IPS-18c (cell line): ENCODE data around the gene CMA1.
"Not testable (repeated sequence)": the region's sequence is repeated elsewhere in the genome, so short reads cannot be mapped to it uniquely, and the experiment has no call there.

ENCODE experiments used
- H3K4me3 ChIP-seq: 2 replicates; pipeline ENCODE4 v1.7.0; 2013; ENCODE audit warnings: low read depth, mild to moderate bottlenecking, low read length, moderate library complexity; ENCODE audit not compliant: insufficient read depth
- H3K9me3 ChIP-seq: one replicate; pipeline ENCODE4 v1.6.1; 2013; ENCODE audit warnings: mild to moderate bottlenecking, low read length, moderate library complexity; ENCODE audit not compliant: control insufficient read depth, insufficient read depth

Gene CMA1

GRCh38 chr14:24508155-24508840 is at the start of gene CMA1:
TSS of gene CMA1 (minus strand) at chr14:24508265. CDS start at chr14:24508235, 30 bp downstream.
- H3K9me3 ChIP-seq = no peaks in the 10 kb centered on the region
- no peak within 1 kb of the TSS for H3K4me3 ChIP-seq

DNA sequence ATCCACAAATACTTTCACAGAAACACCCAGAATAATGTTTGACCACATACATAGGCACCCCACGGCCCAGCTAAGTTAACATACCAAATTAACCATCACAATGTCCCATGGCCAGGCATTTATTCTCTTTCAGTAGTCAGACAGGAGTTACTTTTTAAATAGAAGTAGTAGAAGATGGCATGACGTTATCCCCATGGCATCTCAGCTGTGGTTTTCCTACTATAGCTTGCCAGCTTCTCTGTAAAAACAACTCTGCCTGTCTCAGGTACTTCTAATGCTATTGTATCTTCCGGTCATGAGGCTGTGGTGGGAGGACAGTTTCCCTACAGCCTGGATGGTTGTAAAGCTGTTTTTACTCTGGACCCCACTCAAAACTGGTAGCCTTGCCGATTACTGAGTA is 48.7 kb upstream of the CMA1 start:
- Histone ChIP-seq H3K4me3 (no peak overlapping the region), H3K9me3 (no peaks in the 10 kb centered on the region)

GRCh38 chr14:24549064-24549463 is 41.0 kb upstream of the CMA1 start:
- not testable (repeated sequence) for H3K4me3 ChIP-seq, H3K9me3 ChIP-seq

GRCh38 chr14:24542346-24542936 is 34.4 kb upstream of the CMA1 start:
- H3K4me3 ChIP-seq = no peak overlapping the region
- peaks cover 4% of the 10 kb centered on the region for H3K9me3 ChIP-seq

- no peak overlapping the region for H3K4me3 ChIP-seq
Observed at GRCh38 chr14:24535737-24536136, 27.7 kb upstream of the CMA1 start.

GRCh38 chr14:24534286-24534685 is 26.2 kb upstream of the CMA1 start:
- H3K9me3 ChIP-seq = no peaks in the 10 kb centered on the region

More at GRCh38 chr14:24535737-24536136, 27.7 kb upstream of the CMA1 start:
- H3K9me3 ChIP-seq = no peaks in the 10 kb centered on the region

DNA sequence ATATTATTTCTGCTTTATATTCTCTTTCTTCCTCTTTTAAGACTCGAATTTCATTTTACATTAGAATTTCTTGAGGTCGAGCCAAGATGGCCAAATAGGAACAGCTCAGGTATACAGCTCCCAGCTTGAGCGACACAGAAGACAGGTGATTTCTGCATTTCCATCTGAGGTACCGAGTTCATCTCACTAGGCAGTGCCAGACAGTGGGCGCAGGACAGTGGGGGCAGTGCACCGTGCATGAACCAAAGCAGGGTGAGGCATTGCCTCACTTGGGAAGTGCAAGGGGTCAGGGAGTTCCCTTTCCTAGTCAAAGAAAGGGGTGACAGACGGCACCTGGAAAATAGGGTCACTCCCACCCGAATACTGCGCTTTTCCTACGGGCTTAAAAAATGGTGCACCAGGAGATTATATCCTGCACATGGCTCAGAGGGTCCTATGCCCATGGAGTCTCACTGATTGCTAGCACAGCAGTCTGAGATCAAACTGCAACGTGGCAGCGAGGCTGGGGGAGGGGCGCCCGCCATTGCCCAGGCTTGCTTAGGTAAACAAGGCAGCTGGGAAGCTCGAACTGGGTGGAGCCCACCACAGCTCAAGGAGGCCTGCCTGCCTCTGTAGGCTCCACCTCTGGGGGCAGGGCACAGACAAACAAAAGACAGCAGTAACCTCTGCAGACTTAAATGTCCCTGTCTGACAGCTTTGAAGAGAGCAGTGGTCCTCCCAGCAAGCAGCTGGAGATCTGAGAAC is 18.0 kb upstream of the CMA1 start:
- not testable (repeated sequence) for H3K9me3 ChIP-seq, H3K4me3 ChIP-seq

More at GRCh38 chr14:24534286-24534685, 26.2 kb upstream of the CMA1 start:
- H3K4me3 ChIP-seq = no peak overlapping the region

DNA sequence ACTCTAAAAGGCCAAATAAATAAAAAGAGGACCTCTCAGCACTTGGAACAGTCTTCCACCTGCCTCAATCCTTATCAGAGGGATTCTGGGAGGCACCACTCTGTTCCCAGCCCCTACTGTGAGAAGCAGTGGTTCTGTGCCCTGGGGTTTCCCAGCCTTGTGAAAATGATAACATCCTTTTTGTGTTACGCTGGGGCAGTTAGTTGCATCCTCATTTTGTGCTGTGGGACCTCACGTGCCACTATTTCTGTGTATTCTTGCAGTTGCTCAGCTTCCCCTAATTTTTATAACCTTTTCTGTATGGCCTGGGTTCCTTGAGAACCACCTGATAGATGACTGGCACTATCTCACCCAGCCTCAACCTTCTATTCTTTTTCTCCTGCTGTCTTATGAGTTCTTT is 10.8 kb upstream of the CMA1 start:
- Histone ChIP-seq H3K4me3 (no peak overlapping the region), H3K9me3 (peaks cover 5% of the 10 kb centered on the region)

DNA sequence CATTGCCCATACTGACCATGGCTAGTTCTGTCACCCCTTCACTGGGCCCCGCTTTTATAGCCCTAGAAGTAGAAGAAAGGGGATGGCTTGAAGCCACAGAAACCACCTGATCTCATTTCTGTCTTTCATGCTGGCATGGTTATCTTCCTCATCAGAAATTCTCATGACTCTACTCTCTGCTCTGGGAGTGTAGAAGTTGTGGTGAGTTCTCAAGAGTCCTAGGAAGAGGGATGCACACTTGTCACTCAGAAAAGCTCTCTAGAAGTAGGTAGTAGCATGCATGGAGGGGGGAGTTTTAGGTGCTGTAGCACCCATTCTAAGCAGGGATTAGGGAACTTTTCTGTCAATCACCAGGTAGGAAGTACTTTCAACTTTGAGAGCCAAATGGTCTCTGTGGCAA is 6.1 kb upstream of the CMA1 start:
- H3K9me3 ChIP-seq = peaks cover 5% of the 10 kb centered on the region
- H3K4me3 ChIP-seq = no peak overlapping the region

DNA sequence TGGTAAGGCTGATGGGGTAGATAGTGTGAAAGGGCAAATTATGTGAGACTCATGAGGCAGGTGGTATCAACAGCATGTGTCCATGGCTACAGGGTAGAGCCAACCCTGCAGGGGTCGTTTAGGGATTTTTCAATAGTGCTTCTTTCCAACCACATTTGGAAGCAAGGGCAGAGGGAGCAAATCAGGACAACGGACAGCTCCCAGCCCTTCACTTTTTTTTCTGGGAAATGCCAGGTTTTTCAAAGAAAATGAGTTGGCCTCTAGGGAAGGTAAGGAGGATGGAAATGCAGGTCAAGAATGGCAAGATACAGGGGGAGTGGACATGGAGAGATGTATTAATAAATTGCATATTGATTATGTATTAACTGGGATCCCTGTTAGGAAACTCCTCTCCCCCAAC is 4.9 kb upstream of the CMA1 start:
- Histone ChIP-seq H3K9me3 (peaks cover 5% of the 10 kb centered on the region), H3K4me3 (no peak overlapping the region)

- Histone ChIP-seq H3K9me3 (no peaks in the 10 kb centered on the region), H3K4me3 (no peak overlapping the region)
Observed at GRCh38 chr14:24506443-24506842, 1.6 kb downstream of the CMA1 start.

- H3K4me3 ChIP-seq = no peak overlapping the region
Observed at GRCh38 chr14:24504425-24504950, 3.6 kb downstream of the CMA1 start.

GRCh38 chr14:24491586-24492408 is 16.3 kb downstream of the CMA1 start:
- H3K4me3 ChIP-seq, H3K9me3 ChIP-seq: not testable (repeated sequence)

More at GRCh38 chr14:24504425-24504950, 3.6 kb downstream of the CMA1 start:
- peaks cover 2% of the 10 kb centered on the region for H3K9me3 ChIP-seq

GRCh38 chr14:24483604-24484252 is 24.3 kb downstream of the CMA1 start:
- H3K9me3 ChIP-seq = no peaks in the 10 kb centered on the region
- H3K4me3 ChIP-seq = no peak overlapping the region

DNA sequence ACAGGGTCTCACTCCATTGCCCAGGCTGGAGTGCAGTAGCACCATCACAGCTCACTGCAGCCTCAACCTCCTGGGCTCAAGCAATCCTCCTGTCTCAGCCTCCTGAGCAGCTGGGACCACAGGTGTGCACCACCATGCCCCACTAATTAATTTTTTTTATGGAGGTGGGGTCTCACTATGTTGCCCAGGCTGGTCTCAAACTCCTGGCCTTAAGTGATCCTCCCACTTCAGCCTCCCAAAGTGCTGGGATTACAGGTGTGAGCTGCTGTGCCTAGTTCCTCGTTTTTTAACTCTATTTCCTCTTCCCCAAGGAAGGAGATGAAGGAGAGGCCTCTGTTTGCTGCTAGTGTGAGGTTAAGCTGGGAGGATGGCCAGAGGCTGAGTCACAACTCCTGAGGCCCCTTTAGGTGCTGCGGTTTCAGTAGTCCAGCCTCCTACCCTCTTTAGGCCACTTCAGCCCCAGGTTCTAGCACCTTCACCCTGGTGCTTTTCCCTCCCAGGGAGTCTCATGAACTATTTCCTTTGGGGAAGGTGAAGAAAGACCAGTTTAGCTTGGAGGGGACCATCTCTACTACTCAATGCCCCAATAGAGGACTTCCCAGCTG is 25.3 kb downstream of the CMA1 start:
- H3K4me3 ChIP-seq = not testable (repeated sequence)

DNA sequence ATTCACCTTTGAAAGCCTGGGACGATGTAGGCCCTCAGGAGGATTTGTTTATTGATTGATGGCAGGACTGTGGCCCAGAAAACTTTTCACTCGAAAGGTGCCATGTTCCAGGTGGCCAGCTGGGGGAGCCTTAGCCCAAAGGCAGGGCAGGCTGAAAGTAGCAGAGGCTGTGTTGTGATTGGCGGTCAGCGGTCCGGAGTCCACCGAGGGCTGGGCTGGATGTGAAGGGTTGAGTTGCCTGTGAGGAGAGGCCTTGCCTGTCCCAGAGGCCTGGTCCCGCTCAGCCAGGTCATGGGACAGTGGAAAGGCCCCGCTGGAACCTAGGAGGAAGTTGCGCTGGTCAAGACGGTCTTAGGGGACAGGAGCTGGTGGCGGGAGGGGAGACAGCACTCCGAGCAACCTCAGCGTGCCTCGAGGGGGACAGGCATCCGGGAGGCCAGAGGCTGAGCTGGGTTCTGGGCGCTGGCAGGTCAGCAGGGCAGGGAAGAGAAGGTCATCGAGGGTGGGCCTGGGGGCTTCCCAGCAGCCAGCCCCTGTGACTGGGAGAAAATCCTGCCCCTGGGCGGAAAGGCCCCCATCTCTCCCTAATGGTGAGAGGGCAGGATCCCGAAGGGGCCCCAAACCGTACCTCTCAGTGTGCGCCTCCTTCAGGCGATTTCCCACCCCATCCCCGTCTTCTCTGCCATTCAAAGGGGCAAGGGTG is 26.3 kb downstream of the CMA1 start:
- no peak overlapping the region for H3K4me3 ChIP-seq
- peaks cover 2% of the 10 kb centered on the region for H3K9me3 ChIP-seq

More for the DNA sequence above, 25.3 kb downstream of the CMA1 start:
- not testable (repeated sequence) for H3K9me3 ChIP-seq
